Measurements from ENCODE around the gene PTPRN2.

DNA sequence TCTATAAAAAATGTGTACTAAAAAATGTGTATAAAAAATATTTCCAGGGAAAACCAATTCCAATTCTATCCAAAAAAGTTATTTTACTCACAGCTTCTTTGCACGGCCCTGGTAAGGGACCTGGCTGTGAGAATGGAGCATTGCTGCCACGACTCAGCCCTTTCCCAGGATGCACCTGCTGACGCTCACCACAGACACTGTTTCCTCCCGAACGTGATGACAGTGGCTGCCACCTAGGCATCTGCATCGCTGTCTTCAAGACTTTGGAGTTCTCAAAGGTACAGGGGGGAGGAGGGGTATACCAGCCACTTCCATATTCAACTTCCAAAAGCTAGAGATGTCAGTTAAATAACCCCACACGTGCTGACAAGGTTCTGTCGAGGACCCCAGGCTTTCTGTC is 23.9 kb upstream of the PTPRN2 start:
- TF ChIP-seq, protein P1, sequence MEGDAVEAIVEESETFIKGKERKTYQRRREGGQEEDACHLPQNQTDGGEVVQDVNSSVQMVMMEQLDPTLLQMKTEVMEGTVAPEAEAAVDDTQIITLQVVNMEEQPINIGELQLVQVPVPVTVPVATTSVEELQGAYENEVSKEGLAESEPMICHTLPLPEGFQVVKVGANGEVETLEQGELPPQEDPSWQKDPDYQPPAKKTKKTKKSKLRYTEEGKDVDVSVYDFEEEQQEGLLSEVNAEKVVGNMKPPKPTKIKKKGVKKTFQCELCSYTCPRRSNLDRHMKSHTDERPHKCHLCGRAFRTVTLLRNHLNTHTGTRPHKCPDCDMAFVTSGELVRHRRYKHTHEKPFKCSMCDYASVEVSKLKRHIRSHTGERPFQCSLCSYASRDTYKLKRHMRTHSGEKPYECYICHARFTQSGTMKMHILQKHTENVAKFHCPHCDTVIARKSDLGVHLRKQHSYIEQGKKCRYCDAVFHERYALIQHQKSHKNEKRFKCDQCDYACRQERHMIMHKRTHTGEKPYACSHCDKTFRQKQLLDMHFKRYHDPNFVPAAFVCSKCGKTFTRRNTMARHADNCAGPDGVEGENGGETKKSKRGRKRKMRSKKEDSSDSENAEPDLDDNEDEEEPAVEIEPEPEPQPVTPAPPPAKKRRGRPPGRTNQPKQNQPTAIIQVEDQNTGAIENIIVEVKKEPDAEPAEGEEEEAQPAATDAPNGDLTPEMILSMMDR (IDR thresholded peaks at IDR 0.05), result no peak
- no peak for TF ChIP-seq POLR2A (IDR thresholded peaks at IDR 0.05)

Data from sigmoid colon (tissue), 3 donors.